Liver (tissue), 3 donors: ENCODE measurements around the gene NOC4L.
"Not testable (repeated sequence)": the region's sequence is repeated elsewhere in the genome, so short reads cannot be mapped to it uniquely, and the experiment has no call there.

Source experiments
- CTCF ChIP-seq: fragments of 150-350 bp; IDR thresholded peaks from 2 replicates; pipeline ENCODE4 v1.5.1; 2017; ENCODE audit warnings: improper control_type of control experiment, low read depth, low read length; ENCODE audit not compliant: missing input control
- MAX ChIP-seq: IDR thresholded peaks from 2 replicates; pipeline ENCODE4 v1.6.1; 2016; ENCODE audit warnings: antibody characterized with exemption
- REST ChIP-seq: IDR thresholded peaks from 2 replicates; pipeline ENCODE4 v1.6.1; 2016; ENCODE audit warnings: antibody characterized with exemption, mild to moderate bottlenecking
- RXRA ChIP-seq, 2 donors: IDR thresholded peaks; 2 replicates each; pipeline ENCODE4 v1.6.1; 2017 to 2018; ENCODE audit warnings: antibody characterized with exemption in 2 of 2, mild to moderate bottlenecking in 1 of 2
- donor health status: healthy.
- donor health status: healthy.

GRCh38 chr12:132136226-132136625 is 8.0 kb upstream of the NOC4L start:
- TF ChIP-seq CTCF; REST; MAX; RXRA (IDR thresholded peaks at IDR 0.05): not testable (repeated sequence)
